HG03521 (cell line): ENCODE measurements around the gene CXCR4.
"Not testable (repeated sequence)": the region's sequence is repeated elsewhere in the genome, so short reads cannot be mapped to it uniquely, and the experiment has no call there.

Source experiments
- ATAC-seq: cut with Tn5 transposase; IDR thresholded peaks from one replicate; pipeline ENCODE4 v1.9.1; 2021; ENCODE audit warnings: mild to moderate bottlenecking, moderate library complexity; ENCODE audit not compliant: unreplicated experiment

Gene CXCR4

DNA sequence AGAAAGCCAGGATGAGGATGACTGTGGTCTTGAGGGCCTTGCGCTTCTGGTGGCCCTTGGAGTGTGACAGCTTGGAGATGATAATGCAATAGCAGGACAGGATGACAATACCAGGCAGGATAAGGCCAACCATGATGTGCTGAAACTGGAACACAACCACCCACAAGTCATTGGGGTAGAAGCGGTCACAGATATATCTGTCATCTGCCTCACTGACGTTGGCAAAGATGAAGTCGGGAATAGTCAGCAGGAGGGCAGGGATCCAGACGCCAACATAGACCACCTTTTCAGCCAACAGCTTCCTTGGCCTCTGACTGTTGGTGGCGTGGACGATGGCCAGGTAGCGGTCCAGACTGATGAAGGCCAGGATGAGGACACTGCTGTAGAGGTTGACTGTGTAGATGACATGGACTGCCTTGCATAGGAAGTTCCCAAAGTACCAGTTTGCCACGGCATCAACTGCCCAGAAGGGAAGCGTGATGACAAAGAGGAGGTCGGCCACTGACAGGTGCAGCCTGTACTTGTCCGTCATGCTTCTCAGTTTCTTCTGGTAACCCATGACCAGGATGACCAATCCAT, 2.7 kb downstream of the CXCR4 start:
- no peak for ATAC-seq

DNA sequence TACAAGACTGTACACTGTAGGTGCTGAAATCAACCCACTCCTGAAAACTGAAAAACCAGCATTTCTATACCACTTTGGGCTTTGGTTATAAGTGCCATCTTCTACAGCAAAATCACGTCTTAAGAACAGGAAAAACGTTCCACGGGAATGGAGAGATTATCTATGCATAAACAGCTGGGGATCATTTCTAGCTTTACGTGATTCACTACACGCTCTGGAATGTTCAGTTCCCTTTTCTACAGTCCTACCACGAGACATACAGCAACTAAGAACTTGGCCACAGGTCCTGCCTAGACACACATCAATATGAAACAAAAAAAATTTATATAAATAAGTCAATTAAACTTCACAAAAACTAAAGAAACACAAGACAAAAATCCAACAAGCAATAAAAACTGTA, 3.6 kb downstream of the CXCR4 start:
- no peak for ATAC-seq

DNA sequence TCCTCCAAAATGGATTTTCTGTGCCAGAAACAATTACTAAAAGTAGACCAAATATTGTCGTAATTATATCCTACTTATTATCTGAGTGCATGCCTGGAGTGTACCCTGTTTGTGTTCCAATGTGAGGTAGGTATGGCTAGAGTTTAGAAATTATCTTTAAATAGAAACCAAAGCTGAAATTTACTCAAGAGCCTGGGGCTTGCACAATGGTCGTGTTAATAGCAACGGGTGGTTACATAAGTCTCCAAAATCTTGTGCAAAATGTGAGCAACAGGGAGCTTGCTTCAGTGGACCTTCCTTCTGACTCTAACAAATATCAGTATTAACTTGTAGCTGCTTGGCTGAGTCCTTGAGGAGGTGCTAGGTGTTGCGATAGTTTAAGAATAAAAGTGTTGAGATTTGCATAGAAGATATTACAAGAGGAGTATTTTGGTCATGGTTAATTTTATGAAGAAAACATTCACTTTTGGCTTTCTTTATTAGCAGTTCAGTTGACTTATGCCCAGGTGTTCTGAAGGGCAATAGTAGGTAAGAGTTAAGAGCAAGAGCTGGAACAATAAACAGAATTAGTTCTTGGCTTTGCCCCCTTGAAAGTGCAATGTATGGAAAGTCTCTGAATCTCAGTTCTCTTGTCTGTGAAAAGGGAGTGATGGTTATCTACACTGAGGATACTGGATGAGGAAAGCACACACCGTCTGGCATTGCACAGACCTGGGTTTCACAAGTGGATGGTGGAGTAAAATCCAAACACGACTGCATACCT, 4.6 kb downstream of the CXCR4 start:
- no peak for ATAC-seq

DNA sequence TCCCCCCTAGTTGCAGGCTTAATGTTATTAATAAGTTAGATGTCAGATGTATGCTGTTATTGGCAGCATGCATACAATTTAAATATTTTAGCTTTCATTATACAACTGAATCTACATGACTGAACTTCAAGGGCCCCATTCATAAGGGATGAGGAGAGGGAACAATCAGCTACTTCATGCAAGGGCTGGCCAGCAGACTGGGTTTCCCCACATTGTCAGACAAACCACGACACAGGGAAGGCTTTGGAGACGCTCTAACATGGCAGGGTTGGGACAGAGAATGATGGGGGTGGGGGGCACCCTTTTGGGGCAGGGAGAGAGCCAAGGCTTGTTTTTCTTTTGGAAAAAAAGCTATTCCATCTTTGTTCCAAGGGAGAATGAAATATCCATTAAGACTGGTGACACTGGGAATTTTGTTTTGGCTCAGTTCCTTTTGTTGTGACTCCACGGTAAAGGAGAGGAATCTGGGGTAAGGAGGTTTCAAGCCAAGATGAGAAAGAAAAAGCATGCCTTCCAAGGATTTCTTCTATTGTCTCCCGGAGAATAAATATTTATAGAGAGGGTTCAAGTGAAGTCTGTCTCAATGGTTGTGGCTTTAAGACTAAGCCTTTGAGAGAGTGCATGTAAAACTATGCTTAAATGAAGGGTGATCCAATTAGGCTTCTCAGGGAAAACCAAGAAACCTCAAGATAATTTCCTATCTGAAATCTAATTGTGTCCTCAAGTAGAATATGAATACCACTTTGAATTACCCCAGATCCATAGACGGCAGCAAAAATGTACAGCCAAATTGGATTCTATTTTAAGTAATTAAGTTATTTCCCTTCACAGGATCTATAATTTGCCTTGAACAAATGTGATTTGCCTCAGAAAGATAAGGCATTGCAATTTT, 5.4 kb downstream of the CXCR4 start:
- no peak for ATAC-seq

DNA sequence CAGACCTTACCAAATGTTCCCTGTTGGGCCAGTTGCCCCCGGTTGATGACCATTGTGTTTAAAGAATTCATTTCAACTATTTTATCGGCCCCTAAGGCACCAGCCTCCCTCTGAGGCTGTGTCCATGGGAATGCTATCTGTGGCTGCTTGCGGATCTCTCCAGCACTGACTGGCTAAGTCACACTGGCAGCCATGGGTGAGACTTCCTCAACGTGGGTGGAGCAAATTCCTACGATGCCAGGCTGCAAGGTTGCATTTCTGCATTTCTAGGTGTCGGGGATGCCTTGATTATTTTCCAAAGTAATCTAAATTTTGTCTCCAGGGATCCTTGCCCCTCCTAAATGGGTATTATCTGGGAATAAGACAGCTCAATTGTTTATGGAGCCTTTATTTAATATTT, 6.2 kb downstream of the CXCR4 start:
- ATAC-seq = no peak

DNA sequence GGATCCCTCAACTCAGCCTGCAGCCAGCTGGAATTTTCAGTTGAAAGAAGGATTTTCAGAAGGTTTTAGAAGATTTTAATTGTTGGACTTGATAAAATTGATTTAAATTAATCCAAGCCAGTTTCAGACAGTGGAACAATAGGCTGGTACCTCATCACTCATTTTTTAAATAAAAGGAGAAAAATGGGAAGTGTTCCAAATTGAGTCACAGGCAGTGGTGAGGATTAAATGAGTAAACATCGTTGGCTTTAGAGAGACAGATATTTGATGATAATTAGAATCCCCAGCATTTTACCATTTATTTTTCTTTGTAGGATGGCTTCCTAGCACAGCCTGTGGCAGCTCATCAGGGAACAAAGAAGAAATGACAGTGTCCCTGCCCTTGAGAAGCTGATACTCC, 7.4 kb downstream of the CXCR4 start:
- no peak for ATAC-seq

DNA sequence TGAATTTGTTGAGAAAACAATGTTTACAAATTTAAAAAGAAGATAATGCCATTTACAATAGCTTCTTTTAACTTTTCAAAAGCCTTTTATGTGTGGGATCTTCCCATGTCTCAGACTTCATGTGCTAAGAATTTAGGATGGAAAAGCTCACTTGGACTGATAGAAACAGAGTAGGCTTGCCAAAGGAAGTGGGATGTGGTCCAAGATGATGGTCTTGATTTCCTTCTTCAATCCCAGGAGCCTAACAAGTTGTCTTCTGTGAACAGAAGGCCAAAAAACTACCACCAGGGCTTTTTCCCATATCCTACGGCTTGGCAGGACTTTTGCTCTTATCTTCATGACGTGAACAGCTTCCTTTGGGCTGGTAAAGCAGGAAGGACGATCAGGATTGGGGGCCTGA, 9.5 kb downstream of the CXCR4 start:
- no peak for ATAC-seq

DNA sequence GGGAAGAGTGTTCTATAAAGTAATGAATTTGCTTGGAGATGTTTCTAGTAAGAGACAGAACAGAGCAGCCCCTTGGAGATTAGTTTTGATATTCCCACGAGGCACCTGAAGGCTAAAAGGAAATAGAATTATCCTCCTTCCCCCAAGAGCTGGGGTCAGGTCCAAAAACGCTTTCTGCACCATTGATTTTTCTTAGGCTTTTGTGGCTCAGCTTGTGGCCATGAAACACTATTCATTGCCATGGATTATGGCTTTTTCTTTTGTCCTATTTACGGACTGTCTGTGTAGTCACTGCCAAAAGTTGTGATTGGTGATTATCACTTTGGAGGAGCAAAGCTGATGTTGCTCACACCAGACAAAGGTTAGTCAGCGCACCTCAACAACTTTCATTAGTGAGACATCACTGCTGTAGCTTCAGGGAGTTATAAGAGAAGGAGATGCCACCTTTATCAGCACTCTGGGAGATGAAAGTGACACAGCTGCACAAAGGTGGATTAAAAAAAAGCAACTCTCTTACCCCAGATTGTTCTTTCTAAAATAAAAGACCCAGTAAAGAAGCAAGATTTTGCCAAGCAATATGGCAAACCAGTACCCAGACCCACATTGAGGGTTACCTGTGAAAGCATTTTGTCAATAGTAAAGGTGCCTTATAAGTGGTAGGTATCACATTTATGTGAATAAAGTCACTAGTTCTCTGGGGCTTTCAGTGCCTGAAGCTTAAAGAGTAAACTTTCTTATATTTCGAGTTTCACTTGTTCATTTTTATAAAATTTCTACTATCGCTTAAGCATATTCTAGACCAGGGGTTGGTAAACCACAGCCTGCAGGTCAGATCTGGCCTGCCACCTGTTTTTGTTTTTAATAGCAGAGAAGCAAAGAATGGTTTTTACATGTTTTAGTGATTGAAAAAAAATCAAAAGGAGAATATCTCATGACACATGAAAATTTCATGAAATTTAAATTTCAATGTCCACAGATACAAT, 10.6 kb downstream of the CXCR4 start:
- peak; percentile 71 for ATAC-seq

DNA sequence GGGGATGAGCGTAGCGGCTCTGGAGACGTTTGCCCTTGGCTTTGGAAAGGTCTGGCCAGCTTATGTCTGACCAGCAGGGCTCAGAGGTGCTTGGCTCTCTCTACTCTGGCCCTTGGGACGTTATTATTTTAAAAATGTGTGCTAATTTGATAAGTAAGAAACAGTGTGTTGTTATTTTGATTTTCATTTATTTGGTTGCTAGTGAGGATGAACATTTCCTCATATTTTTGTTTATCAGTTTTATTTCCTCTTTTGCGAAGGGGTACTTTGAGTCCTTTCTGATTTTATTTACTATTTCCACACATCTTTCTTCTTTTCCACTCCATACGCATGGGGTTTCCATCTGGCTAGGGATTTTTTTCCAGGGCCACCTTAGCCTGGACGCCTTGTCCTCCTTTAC, 11.4 kb downstream of the CXCR4 start:
- ATAC-seq = no peak

DNA sequence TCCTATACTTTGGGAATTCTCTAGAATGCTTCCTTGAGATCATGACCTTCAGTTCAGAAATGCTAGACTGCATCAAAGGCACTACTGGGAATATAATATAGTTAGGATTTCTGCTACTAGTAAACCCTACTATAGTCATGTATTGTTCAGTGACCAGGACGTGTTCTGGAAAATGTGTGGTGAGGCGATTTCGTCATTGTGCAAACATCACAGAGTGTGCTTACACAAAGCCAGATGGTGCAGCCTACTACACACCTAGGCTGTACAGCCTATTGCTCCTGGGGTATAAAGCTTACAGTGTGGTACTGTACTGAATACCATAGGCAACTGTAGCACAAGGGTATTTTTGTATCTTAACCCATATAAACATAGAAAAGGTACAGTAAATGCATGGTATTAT, 13.0 kb downstream of the CXCR4 start:
- ATAC-seq = no peak

DNA sequence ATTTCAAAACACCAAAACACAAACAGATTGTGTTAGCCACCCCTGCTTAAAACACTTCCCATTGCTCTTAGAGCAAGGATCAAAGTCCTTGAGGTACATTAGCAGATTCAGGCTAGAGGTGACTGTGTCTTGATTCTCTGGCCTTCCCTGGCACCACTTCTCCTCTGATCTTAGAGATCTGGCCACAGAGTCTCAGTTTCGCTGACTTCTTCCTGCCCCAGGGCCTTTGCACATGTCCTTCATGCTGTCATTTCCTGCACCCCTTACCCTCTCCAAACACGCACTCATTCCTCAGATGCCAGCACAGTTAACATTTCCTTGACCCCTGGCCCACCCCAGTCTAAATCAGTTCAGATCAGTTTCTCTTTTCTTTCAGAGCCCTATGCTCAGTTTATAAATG, 16.9 kb downstream of the CXCR4 start:
- no peak for ATAC-seq

DNA sequence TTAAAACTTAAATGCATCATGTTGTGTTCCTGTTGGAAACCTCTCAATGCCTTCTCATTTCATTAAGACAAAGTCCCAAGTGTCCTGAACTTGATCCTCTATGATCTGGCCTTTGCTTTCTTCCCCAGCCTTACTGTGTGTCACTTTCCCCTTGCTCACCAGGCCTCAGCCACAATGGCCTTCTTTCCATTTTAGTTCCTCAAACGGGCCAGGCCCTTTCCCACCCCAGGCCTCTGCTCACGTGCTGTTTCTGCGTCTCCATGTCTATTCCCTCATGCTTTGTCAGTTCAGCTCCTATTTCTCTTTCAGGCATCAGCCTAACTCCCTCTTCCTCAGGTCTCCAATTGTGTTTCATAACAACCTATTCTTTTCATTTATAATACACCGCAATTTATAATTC, 19.5 kb downstream of the CXCR4 start:
- ATAC-seq = no peak

DNA sequence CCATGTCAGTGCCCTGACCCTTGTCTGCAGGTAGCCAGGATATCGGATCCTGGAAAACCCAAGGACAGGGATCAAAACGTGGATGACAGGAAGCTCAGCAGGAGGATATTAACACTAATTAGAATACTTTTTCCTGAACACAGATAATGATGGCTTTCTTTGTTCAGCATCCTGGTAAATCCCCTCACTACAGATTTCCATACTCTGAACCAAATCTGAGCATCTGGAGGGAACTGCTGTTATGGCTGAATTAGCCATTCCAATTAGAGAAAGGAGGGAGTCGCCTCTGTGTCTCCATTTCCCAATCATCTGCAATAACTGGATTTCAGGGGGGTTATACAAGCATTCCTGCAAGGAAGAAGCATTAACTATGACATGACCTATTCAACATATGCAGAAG, 24.4 kb downstream of the CXCR4 start:
- ATAC-seq = no peak

DNA sequence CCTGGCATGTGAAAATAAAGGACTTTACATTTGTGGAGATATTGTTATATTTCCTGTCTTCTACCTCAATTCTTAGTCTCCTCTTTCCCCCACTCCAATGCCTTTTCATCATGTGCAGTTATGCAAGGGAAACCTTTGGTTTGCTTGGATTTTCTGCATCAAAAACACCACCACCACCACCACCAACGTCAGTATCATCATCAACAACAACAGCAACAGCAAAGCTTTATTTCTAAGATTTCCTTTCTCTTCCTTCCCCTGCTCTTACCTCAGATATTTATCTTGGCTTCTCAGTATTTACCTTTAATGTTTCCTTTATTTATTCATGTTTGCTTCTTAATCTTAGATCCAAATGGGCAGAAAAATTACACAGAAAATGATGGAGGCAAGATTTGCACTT, 26.1 kb downstream of the CXCR4 start:
- ATAC-seq = no peak

DNA sequence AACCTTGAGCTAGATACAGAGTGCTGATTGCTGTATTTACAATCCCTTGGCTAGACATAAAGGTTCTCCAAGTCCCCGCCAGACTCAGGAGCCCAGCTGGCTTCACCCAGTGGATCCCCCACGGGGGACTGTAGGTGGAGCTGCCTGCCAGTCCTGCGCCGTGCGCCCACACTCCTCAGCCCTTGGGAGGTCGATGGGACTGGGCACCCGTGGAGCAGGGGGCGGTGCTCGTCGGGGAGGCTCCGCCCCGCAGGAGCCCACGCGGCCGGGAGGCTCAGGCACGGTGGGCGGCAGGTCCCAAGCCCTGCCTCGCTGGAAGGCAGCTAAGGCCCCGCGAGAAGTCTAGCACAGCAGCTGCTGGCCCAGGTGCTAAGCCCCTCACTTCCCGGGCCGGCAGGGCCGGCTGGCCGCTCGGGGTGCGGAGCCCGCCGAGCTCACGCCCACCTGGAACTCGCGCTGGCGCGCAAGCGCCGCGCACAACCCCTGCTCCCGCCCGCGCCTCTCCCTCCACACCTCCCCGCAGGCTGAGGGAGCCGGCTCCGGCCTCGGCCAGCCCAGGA, 30.0 kb downstream of the CXCR4 start:
- not testable (repeated sequence) for ATAC-seq

DNA sequence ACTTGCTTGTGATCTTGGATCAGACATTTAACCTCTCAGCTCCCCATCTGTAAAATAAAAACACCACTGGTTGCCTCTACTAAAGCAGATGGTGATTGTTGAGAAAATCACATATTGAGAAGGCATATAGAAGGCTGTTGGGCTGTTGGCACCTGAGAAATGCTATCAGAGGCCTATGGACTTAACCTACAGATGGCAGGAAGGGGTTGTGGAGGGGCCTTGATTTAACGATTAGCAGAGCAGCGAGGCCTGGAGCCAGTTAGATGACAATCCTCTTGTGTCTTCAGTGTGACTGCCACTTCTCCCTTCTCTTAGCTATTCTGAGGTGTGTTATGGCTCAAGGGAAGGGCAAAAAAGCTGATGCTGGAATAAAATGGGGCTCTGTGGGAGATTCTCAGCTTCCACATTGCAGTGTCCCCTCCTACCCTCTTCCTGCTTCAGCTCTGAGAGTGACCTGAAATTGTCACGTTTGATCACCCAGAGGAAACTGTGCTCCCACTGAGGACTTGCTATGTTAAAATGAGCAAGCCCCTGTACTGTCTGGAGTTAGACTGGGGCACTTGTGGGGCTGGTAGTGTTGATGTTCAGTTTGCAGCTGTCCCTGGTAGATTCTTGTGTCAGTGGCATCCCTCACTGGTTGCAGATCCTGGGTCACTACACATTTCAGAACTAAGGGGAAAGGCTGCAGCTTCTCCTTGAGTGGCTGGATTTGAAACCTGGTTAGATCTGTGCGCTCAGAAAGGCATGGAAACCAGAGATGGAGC, 31.5 kb downstream of the CXCR4 start:
- ATAC-seq = no peak

DNA sequence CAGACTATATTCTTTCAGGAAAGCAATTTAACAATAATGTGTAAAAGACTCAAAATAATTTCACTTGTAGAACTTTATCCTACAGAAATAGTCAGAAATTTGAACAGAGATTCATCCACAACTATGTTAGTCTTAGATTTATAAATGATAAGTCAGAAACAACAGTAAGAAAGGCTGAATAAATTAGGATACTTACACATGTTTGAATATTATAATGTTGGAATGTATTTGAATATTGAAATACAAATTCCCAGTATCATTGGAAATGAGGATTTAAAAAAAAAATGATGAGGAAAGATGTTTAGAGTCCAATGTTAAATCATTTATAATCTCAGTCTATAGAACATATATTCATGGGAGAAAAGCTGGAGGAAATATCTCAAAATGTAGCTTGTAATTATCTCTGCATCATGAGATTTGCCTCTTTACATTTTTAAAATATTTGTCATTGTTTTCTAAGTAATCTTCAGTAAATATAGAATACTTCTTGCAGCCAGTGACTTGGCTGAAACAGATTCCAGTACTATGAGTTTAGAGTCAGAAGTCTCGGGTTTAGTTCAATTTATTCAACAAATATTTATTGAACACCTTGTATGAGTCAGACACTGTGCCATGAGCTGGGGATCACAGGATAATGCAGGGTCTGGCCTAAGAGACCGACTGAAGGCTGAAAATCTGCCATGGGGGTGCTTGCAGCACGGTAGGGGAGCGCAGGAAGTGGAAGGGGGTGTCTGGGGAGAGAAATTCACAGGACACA, 32.3 kb downstream of the CXCR4 start:
- ATAC-seq = no peak

DNA sequence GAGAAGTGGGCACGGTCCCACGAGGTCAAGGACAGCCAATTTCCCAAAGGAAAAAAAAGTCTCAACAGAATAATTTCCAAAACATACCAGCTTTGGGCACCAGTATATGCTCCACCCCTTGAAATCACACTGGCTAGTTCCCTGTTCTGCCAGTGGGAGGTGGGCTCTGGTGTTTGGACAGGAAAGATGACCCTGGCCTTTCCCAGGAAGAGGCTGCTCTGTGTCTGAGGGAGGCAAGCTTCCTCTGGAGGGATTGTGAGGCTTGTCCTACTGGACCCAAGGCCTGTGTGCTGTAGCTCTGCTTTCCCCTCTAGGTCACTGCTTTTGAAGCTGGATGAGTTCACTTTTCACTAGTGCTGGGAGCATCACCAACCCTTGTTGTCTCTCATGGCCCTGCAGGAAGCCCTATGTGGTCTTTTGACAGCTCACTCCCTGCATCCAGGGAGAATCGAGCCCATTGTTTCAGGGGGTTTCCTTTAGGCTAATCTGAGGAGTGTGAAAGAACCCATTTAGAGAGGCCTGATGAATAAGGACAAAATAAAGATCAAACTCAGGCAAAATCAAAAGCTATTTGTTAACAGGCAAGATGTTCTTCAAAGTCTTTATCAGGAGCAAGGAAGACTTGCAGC, 36.3 kb downstream of the CXCR4 start:
- no peak for ATAC-seq

DNA sequence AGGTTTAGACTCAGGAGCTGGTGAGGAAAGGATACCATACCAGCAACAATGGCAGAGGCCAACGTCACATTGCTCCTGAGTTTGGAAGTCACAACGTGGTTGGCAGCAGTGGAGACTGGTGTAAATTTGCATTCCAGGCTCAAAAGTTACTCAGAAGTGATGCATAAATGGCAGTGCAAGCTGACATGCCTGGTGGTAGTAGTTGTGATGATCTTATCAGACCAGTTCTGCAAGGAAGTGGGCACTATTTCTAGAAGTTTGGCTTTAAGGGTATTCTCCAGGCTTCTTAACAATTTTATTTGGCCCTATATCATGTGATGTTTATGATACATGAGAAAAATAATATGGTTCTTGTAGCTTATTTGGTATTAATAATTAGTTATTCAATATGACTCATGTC, 37.8 kb downstream of the CXCR4 start:
- ATAC-seq = no peak
